HS-5 (cell line): ENCODE measurements around the gene L3MBTL4.

Experiments used
- DNase-seq: peaks from one replicate; pipeline ENCODE4 v3.0.0-alpha.2; 2012; ENCODE audit warnings: low read depth

L3MBTL4 gene

GRCh38 chr18:5961828-5962150 is 452.9 kb downstream of the L3MBTL4 start:
- no peak for DNase-seq

- no peak for DNase-seq
Observed at GRCh38 chr18:5961097-5961827, 453.4 kb downstream of the L3MBTL4 start.

- no peak for DNase-seq
Observed at GRCh38 chr18:5958822-5959221, 455.9 kb downstream of the L3MBTL4 start.

- no peak for DNase-seq
Observed at GRCh38 chr18:5955861-5956260, 458.9 kb downstream of the L3MBTL4 start.

GRCh38 chr18:5951515-5952091 is 463.1 kb downstream of the L3MBTL4 start:
- no peak for DNase-seq

- no peak for DNase-seq
Observed at GRCh38 chr18:5948781-5949180, 465.9 kb downstream of the L3MBTL4 start.

DNA sequence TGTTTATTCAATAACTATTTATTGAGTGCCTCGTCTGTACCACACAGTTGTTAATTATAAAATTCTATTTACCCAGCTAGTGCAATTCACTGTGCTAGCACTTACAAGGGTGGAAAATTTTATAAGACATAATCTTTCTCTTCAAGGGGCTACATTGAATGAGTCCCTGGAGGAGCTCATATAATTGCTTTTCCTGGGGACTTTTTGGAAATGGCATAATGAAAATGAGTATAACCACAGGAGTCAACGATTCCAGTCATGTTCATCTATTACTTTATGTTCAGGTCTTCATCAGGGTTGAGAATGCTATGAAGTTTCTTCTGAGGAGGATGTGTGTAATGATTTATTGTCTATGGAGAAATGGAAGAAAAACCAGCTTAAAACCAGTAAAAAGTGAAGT is 466.5 kb downstream of the L3MBTL4 start:
- DNase-seq, result no peak

DNA sequence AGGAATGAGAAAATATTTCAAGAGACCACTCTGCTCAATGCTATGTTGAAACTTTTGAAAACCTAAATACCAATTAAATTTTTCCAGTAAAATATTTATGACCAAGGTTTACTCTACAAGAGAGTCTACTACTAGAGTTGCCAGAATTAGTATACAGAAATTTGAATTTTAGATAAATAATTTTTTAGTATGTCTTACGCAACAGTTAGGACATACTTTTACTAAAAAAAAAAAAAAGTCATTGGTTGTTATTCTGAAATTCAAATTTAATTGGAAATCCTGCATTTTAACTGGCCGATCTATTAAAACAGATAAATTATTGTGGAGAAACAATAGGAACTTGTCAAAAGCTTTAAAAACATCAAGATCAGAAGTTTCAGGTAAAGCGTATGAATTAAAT is 470.3 kb downstream of the L3MBTL4 start:
- DNase-seq, result no peak

GRCh38 chr18:5943514-5943913 is 471.2 kb downstream of the L3MBTL4 start:
- no peak for DNase-seq

DNA sequence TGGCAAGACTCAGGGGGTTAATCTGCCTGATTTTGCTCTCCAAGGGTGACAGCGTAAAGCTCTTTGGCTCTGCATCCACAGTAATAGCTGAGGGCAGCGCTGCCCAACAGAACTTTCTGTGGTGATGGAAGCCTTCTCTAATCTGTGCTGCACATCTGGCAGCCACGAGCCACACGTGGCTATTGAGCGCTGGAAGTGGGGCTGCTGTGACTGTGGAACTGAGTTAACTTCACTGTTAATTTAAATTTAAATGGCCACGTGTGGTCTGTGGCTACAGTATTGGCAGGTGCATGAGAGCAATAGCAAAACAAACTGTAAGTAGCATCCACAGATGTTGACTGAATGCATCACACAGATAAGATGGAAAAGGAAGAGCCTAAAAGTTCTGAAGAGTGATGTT is 472.1 kb downstream of the L3MBTL4 start:
- DNase-seq, result no peak

DNA sequence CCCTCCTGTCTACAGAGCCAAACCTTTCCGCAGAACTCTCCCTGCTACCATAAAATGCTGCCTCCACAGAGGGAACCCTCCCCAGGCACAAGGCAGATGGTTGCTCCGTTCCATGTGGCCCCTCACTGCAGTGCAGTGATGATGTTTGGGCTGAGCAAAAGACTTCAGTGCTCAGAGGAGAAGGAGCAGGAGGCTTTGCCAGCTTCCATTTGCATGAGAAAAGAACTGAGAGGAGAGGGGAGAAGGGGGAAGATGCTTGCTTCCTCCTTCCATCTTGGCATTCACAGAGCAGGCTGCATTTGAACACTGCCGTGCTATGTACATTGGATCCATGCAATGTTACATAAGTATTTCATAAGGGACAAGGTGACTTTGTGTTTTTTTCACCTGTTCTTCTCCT is 472.8 kb downstream of the L3MBTL4 start:
- no peak for DNase-seq

- no peak for DNase-seq
Observed at GRCh38 chr18:5939801-5940667, 474.7 kb downstream of the L3MBTL4 start.

DNA sequence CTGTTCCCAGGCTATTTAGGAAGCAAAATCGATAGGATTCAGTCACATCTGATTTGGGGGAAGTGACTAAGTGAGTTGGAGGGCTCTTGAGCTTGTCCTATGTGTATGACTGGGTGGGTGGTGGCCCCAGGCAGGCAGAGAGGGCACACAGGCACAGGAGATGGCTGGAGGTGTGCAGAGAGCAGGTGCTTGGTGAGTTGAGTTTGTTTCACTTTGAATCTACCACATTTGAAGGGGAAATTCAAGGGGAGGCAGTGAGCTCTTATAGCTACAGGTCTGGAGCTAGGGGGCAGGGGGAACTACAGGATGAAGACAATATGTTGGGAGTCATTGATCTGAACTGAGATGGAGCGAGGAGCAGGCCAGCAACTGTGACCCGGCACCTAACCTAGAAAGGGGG is 476.9 kb downstream of the L3MBTL4 start:
- DNase-seq, result no peak

- DNase-seq, result no peak
Observed at GRCh38 chr18:5937121-5937520, 477.6 kb downstream of the L3MBTL4 start.

DNA sequence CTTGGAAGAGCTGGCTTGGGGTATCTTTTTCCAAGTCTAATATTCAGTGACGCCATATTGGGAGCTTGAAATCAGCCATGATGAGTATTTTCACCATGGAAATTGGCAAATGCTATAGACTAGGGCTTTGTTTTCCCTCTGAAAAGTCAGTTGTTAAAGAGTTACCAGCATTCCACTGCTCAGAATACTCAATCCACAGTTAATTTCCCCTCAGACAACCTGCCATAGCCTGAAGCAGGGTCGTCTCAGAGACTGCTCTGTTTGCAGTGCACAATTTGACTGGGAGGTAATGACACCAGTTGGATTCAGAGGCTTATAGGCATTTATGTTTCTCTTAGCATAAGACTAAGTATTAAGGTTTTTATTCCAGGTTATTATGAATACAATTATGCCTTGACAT is 483.9 kb downstream of the L3MBTL4 start:
- no peak for DNase-seq

DNA sequence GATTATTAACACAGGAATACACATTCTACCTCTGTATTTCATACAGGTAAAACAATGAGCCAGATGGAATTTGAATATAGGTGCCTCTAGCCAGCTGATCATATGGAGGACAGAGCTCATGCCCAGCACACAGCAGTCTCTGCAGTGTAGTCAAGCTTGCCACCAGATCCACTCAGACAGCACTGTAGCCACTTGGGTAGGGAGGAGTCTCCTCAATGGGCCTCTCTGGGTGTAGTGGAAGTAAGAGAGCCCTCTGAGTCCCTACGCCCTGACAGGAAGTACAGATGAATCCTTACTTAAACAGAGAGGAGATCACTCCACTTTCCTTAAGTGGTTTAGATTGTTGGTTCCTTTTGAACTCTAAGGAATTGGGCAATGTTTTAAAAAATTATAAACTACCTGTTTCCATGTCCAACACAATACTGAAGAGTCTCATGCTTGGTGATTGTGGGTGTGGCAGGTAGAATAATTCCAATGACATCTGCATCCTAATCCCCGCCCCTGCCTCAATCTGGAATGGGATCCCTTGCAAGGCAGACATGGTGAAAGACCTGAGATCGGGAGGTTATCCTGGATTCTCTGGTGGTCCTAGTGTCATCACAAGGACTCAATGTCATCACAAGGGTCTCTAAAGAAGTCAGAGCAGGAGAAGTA is 496.4 kb downstream of the L3MBTL4 start:
- DNase-seq, result no peak

DNA sequence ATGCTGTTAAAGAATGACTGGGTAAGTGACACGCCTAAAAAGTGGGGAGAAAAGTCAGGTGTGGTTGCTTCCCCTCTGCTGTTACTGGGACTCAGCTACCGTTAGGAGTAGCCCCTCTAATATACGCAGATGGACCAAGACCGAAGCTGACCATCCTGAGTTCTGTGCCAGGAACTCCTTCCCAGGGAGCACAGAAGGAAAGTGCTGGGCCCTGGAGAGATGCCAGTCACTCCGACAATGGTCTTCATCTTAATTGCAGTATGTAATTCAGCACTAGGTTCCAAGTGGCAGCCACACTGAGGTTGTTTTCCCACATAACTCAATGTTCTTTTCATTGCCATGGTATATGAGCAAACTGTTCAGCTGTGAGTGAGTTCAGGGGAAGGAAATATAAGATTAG is 499.8 kb downstream of the L3MBTL4 start:
- no peak for DNase-seq

GRCh38 chr18:5914016-5914415 is 500.7 kb downstream of the L3MBTL4 start:
- no peak for DNase-seq

- DNase-seq, result no peak
Observed at GRCh38 chr18:5912566-5912965, 502.1 kb downstream of the L3MBTL4 start.

DNA sequence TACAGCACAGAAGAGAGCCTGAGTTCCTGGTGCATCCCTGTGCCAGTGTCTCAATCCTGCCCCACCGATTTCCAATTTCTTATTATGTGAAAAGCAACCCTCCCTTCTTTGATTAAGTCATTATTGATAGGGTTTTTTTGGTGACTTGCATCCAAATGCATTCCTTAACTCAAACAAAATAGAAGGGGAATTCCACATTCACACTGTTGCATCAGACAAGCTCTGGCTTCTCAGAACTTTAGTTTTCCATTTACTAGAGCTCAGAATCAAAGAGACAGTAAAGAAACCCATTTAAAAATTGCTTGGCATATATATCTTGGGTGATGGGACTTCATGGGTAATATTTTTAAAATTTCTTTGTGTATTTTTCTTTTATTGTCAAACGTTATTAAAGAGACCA is 505.6 kb downstream of the L3MBTL4 start:
- no peak for DNase-seq
